WTC11 (cell line): ENCODE measurements around the gene MACROD2. TPM values are rescaled to one million over a fixed set of nuclear protein-coding genes. Genes with fewer than 3 reads are reported as not detected.
A peak's percentile ranks its signal among the peaks of the same experiment; 100 is the strongest.

ENCODE experiments used
- ATAC-seq: fragments of 200-7000 bp; cut with Tn5 transposase; 2 replicates; pipeline ENCODE4 v1.10.0; 2021; ENCODE audit warnings: mild to moderate bottlenecking, moderate library complexity
- CTCF ChIA-PET: fragments of 300-600 bp; sonication (Branson Sonifier 250); formaldehyde crosslinking; loops from one replicate; lab custom pipeline; 2021; ENCODE audit warnings: antibody characterized with exemption; lab: Charles Lee
- POLR2A ChIA-PET: fragments of 350-600 bp; sonication (Branson Sonifier 250); formaldehyde crosslinking; loops from one replicate; lab custom pipeline; 2021; ENCODE audit warnings: antibody characterized with exemption; lab: Charles Lee
- DNase-seq: peaks from one replicate; pipeline ENCODE4 v3.0.0; 2021; ENCODE audit warnings: low spot score
- H3K27ac Mint-ChIP-seq: 2 replicates; pipeline ENCODE4 v1.8.0; 2021; ENCODE audit warnings: mixed read lengths
- H3K27me3 Mint-ChIP-seq: 2 replicates; pipeline ENCODE4 v1.8.0; 2021; ENCODE audit warnings: low read depth, mild to moderate bottlenecking, moderate library complexity, mixed read lengths
- H3K36me3 Mint-ChIP-seq: 2 replicates; pipeline ENCODE4 v1.8.0; 2021; ENCODE audit warnings: mixed read lengths
- H3K4me1 Mint-ChIP-seq: 2 replicates; pipeline ENCODE4 v1.8.0; 2022; ENCODE audit warnings: mixed read lengths
- H3K4me3 Mint-ChIP-seq: 2 replicates; pipeline ENCODE4 v1.8.0; 2021; ENCODE audit warnings: mild to moderate bottlenecking, moderate library complexity, mixed read lengths
- H3K9me3 Mint-ChIP-seq: 2 replicates; pipeline ENCODE4 v1.8.0; 2021; ENCODE audit warnings: mixed read lengths
- ATF3 ChIP-seq: sonication (generic); formaldehyde crosslinking; conservative IDR thresholded peaks from 2 replicates; pipeline ENCODE4 v1.8.1; 2022; ENCODE audit warnings: mild to moderate bottlenecking, missing genetic modification reagents
- CBFB ChIP-seq: sonication (generic); formaldehyde crosslinking; IDR thresholded peaks from 2 replicates; pipeline ENCODE4 v1.8.1; 2022; ENCODE audit warnings: mild to moderate bottlenecking, low read depth, missing genetic modification reagents
- EMX1 ChIP-seq: fragments of 250-450 bp; sonication (Bioruptor Pico); IDR thresholded peaks from 2 replicates; pipeline ENCODE4 v1.8.0; 2021; ENCODE audit warnings: mild to moderate bottlenecking
- ETV6 ChIP-seq: sonication (generic); formaldehyde crosslinking; IDR thresholded peaks from 2 replicates; pipeline ENCODE4 v1.8.1; 2022; ENCODE audit warnings: mild to moderate bottlenecking, missing genetic modification reagents
- GRHL2 ChIP-seq: fragments of 250-450 bp; sonication (Bioruptor Pico); IDR thresholded peaks from 2 replicates; pipeline ENCODE4 v1.8.0; 2022; ENCODE audit warnings: mild to moderate bottlenecking, moderate library complexity; ENCODE audit not compliant: insufficient replicate concordance, severe bottlenecking
- HMGA2 ChIP-seq: fragments of 250-450 bp; sonication (Bioruptor Pico); IDR thresholded peaks from 2 replicates; pipeline ENCODE4 v1.4.0; 2021; ENCODE audit warnings: mild to moderate bottlenecking, moderate library complexity
- JUN ChIP-seq: sonication (generic); formaldehyde crosslinking; IDR thresholded peaks from 2 replicates; pipeline ENCODE4 v1.8.0; 2023; ENCODE audit warnings: mild to moderate bottlenecking, missing genetic modification reagents
- MAX ChIP-seq: sonication (generic); formaldehyde crosslinking; IDR thresholded peaks from 2 replicates; pipeline ENCODE4 v1.8.0; 2022; ENCODE audit warnings: mild to moderate bottlenecking, missing genetic modification reagents
- MYBL2 ChIP-seq: sonication (generic); formaldehyde crosslinking; IDR thresholded peaks from 2 replicates; pipeline ENCODE4 v1.8.1; 2023; ENCODE audit warnings: mild to moderate bottlenecking, moderate library complexity, missing genetic modification reagents
- NFATC4 ChIP-seq: fragments of 250-450 bp; sonication (Bioruptor Pico); IDR thresholded peaks from 2 replicates; pipeline ENCODE4 v1.9.0; 2021; ENCODE audit warnings: mild to moderate bottlenecking
- NR3C1 ChIP-seq: sonication (generic); formaldehyde crosslinking; conservative IDR thresholded peaks from 2 replicates; pipeline ENCODE4 v1.8.1; 2023; ENCODE audit warnings: low read depth, mild to moderate bottlenecking, missing genetic modification reagents
- SOX15 ChIP-seq: fragments of 250-450 bp; sonication (Bioruptor Pico); IDR thresholded peaks from 2 replicates; pipeline ENCODE4 v1.9.0; 2021; ENCODE audit warnings: mild to moderate bottlenecking
- ZBTB21 ChIP-seq: sonication (generic); formaldehyde crosslinking; IDR thresholded peaks from 2 replicates; pipeline ENCODE4 v1.8.1; 2023; ENCODE audit warnings: mild to moderate bottlenecking, missing genetic modification reagents, borderline replicate concordance
- ZMAT4 ChIP-seq: fragments of 250-450 bp; sonication (Bioruptor Pico); IDR thresholded peaks from 2 replicates; pipeline ENCODE4 v1.9.0; 2021; ENCODE audit warnings: mild to moderate bottlenecking
- ZNF219 ChIP-seq: sonication (generic); formaldehyde crosslinking; IDR thresholded peaks from 2 replicates; pipeline ENCODE4 v1.8.0; 2023; ENCODE audit warnings: missing genetic modification reagents, mild to moderate bottlenecking, borderline replicate concordance
- ZNF281 ChIP-seq: sonication (generic); formaldehyde crosslinking; IDR thresholded peaks from 2 replicates; pipeline ENCODE4 v1.8.0; 2023; ENCODE audit warnings: mild to moderate bottlenecking, missing genetic modification reagents
- ZNF396 ChIP-seq: fragments of 250-450 bp; sonication (Bioruptor Pico); IDR thresholded peaks from 2 replicates; pipeline ENCODE4 v1.8.0; 2021; ENCODE audit warnings: mild to moderate bottlenecking, moderate library complexity, borderline replicate concordance
- ZNF425 ChIP-seq: fragments of 250-450 bp; sonication (Bioruptor Pico); conservative IDR thresholded peaks from 2 replicates; pipeline ENCODE4 v1.9.0; 2021; ENCODE audit warnings: mild to moderate bottlenecking
- ZNF532 ChIP-seq: fragments of 250-450 bp; sonication (Bioruptor Pico); IDR thresholded peaks from 2 replicates; pipeline ENCODE4 v1.9.0; 2021; ENCODE audit warnings: mild to moderate bottlenecking, borderline replicate concordance
- total RNA-seq: library from RNA; stranded (reverse); gene quantifications from 3 replicates; pipeline ENCODE4 v1.2.3, GENCODE V29; 2021

Gene MACROD2
- total RNA-seq, 1 experiment from 2014 or later = 4.1 TPM

- TF ChIP-seq NR3C1 (no peak), SOX15 (no peak), ATF3 (CRISPR knock-in tag) (no peak)
Measured at GRCh38 chr20:15395457-15395856, 1400.1 kb downstream of the MACROD2 start (continued).

- CTCF ChIA-PET = no interaction called here
- peaks cover 7% of the 10 kb centered on the region for H3K9me3 Mint-ChIP-seq
- no peak overlapping the region for H3K4me3 Mint-ChIP-seq
Measured at GRCh38 chr20:15396026-15396425, 1400.7 kb downstream of the MACROD2 start.

GRCh38 chr20:15396900-15397299 is 1401.6 kb downstream of the MACROD2 start:
- TF ChIP-seq ETV6 (CRISPR knock-in tag) = no peak
- TF ChIP-seq ZNF532 (CRISPR knock-in tag) = no peak
- TF ChIP-seq NFATC4 (CRISPR knock-in tag) = no peak
- no peak for TF ChIP-seq ZNF425 (CRISPR knock-in tag)
- TF ChIP-seq EMX1 (CRISPR knock-in tag) = no peak
- TF ChIP-seq MYBL2 (CRISPR knock-in tag) = no peak
- TF ChIP-seq MAX (CRISPR knock-in tag) = no peak
- ATAC-seq = peak; percentile 72
- Mint-ChIP-seq H3K27ac (no peak overlapping the region), H3K9me3 (peaks cover 8% of the 10 kb centered on the region), H3K27me3 (peaks cover 2% of the 10 kb centered on the region; the same call in 1 of the 2 replicates), H3K4me3 (no peak overlapping the region), H3K4me1 (peaks cover 9% of the 10 kb centered on the region), H3K36me3 (no peaks in the 10 kb centered on the region)
- no peak for DNase-seq
- ChIA-PET POLR2A (no interaction called here), CTCF (no interaction called here)

More at GRCh38 chr20:15396026-15396425, 1400.7 kb downstream of the MACROD2 start:
- no peak for DNase-seq
- POLR2A ChIA-PET = interaction anchor here (0.6 kb wide), 1 partner anchor 51 kb away, joined by 3 read pairs; no protein-coding TSS in a partner anchor
- ATAC-seq = no peak
- H3K4me1 Mint-ChIP-seq = peaks cover 9% of the 10 kb centered on the region
- H3K36me3 Mint-ChIP-seq = no peaks in the 10 kb centered on the region
- no peak overlapping the region; the same call in 1 of the 2 replicates for H3K27ac Mint-ChIP-seq
- TF ChIP-seq CBFB = no peak
- no peak for TF ChIP-seq ZMAT4 (CRISPR knock-in tag)
- TF ChIP-seq ATF3 (CRISPR knock-in tag) = no peak
- peaks cover 2% of the 10 kb centered on the region; the same call in 1 of the 2 replicates for H3K27me3 Mint-ChIP-seq

GRCh38 chr20:15399781-15400180 is 1404.5 kb downstream of the MACROD2 start:
- Mint-ChIP-seq H3K4me3 (no peak overlapping the region), H3K4me1 (peaks cover 9% of the 10 kb centered on the region), H3K27me3 (peaks cover 2% of the 10 kb centered on the region; the same call in 1 of the 2 replicates), H3K9me3 (peaks cover 31% of the 10 kb centered on the region), H3K36me3 (peaks cover 9% of the 10 kb centered on the region), H3K27ac (no peak overlapping the region)
- DNase-seq (no peak), ATAC-seq (no peak)
- ChIA-PET CTCF (no interaction called here), POLR2A (no interaction called here)
- TF ChIP-seq JUN (CRISPR knock-in tag) (no peak), ZNF396 (CRISPR knock-in tag) (no peak), ETV6 (CRISPR knock-in tag) (no peak), ZNF219 (no peak), ATF3 (CRISPR knock-in tag) (no peak), NFATC4 (CRISPR knock-in tag) (no peak), ZNF281 (CRISPR knock-in tag) (no peak), HMGA2 (no peak), GRHL2 (no peak), ZBTB21 (CRISPR knock-in tag) (no peak), CBFB (no peak)
